Putamen (tissue), 1 donor: ENCODE measurements around the gene TNS3.
A peak's percentile ranks its signal among the peaks of the same experiment; 100 is the strongest.

ENCODE experiments used
- DNase-seq: peaks from one replicate; pipeline ENCODE4 v3.0.0-alpha.2; 2016; ENCODE audit warnings: low spot score

The TNS3 gene

GRCh38 chr7:47540387-47541350 lies 41.2 kb downstream of the TNS3 start:
- DNase-seq, result no peak

- DNase-seq, result no peak
Observed at GRCh38 chr7:47540053-47540386, 41.9 kb downstream of the TNS3 start.

GRCh38 chr7:47539398-47540052 lies 42.4 kb downstream of the TNS3 start:
- no peak for DNase-seq

GRCh38 chr7:47538846-47539311 lies 43.0 kb downstream of the TNS3 start:
- no peak for DNase-seq

GRCh38 chr7:47537716-47538675 lies 43.9 kb downstream of the TNS3 start:
- no peak for DNase-seq

- peak; percentile 34 for DNase-seq
Observed at GRCh38 chr7:47536661-47537611, 45.0 kb downstream of the TNS3 start.

GRCh38 chr7:47535704-47536628 lies 45.9 kb downstream of the TNS3 start:
- no peak for DNase-seq

- DNase-seq, result no peak
Observed at GRCh38 chr7:47535035-47535703, 46.7 kb downstream of the TNS3 start.

- DNase-seq, result no peak
Observed at GRCh38 chr7:47534322-47535034, 47.4 kb downstream of the TNS3 start.

- no peak for DNase-seq
Observed at GRCh38 chr7:47531584-47532492, 50.1 kb downstream of the TNS3 start.

GRCh38 chr7:47529826-47530555 lies 51.9 kb downstream of the TNS3 start:
- no peak for DNase-seq

GRCh38 chr7:47529405-47529804 lies 52.5 kb downstream of the TNS3 start:
- DNase-seq, result no peak

GRCh38 chr7:47528471-47528870 lies 53.4 kb downstream of the TNS3 start:
- DNase-seq, result no peak

- DNase-seq, result no peak
Observed at GRCh38 chr7:47526466-47526865, 55.4 kb downstream of the TNS3 start.

GRCh38 chr7:47525066-47525623 lies 56.8 kb downstream of the TNS3 start:
- DNase-seq, result no peak

GRCh38 chr7:47523401-47523800 lies 58.5 kb downstream of the TNS3 start:
- no peak for DNase-seq
